M059J (cell line): ENCODE measurements around the gene PMVK. TPM values are rescaled to one million over a fixed set of nuclear protein-coding genes. Genes with fewer than 3 reads are reported as not detected.

Experiments used
- DNase-seq: peaks from one replicate; pipeline ENCODE4 v3.0.0-alpha.2; 2012; ENCODE audit warnings: low read depth
- total RNA-seq: library from RNA; depleted of rRNA; stranded (reverse); fragments of >200 nt; shearing (Covaris generic); gene quantifications from 2 replicates; pipeline ENCODE4 v1.2.3, GENCODE V29; 2014

PMVK gene
- total RNA-seq, 1 experiment from 2014 or later = 6.2 TPM

- DNase-seq = no peak
Observed at GRCh38 chr1:154951901-154952657, 15.6 kb upstream of the PMVK start.

DNA sequence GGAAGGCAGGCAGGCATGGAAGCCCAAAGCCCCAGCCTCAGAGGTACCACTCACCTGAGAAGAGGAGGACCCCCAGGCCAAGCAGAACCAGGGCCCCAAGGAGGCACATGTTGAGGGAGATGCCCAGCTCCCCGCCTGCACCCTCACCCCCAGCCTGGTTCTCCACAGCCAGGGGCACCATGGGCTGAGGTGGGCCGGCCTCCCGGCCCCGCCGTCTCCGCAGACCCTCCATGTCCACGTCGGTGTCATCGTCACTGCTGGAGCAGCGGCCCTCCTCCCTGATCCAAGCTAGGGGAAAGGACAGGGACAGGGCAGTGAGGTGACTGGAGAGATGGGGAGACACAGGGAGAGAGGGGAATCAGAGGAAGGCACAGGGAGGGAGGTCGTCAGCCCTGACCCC is 11.6 kb upstream of the PMVK start:
- no peak for DNase-seq

GRCh38 chr1:154945962-154946850 is 9.7 kb upstream of the PMVK start:
- no peak for DNase-seq

DNA sequence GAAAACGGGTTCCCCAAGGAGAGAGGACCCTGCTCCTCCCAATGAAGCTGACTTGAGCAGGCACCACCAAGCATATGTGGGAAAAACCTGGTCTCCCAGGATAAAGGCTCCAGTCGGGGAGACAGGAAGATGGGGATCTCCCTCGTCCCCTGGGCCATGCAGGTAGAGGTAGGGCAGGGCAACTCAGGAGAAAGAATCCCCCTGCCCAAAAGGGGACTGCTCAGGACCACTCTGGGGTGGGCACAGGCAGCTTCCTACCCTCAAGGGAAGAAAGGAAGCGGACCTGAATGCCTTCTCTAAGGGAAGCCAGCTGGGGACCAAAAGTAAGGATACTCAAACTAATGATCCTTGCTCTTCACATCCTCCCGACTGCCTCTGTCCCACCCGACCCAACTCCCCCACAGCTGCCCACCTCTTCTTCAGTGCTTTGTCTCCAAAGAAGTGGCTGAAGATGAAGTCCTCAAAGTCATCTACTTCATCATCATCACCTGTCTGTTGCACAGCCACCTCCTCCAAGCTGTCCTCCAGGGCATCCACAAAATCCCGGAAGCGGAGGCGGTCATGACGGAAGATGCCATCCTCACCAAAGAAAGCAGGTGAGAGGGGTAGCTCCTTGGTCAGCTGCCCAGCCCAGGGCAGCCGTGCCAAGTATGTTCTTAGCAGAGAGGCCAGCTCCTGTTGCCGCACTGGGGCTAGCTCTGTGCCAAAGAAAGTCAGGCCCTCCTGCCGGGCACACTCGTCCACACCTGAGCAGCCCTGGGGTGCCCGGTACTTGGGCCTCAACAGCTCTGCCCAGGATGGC is 8.8 kb upstream of the PMVK start:
- no peak for DNase-seq

DNA sequence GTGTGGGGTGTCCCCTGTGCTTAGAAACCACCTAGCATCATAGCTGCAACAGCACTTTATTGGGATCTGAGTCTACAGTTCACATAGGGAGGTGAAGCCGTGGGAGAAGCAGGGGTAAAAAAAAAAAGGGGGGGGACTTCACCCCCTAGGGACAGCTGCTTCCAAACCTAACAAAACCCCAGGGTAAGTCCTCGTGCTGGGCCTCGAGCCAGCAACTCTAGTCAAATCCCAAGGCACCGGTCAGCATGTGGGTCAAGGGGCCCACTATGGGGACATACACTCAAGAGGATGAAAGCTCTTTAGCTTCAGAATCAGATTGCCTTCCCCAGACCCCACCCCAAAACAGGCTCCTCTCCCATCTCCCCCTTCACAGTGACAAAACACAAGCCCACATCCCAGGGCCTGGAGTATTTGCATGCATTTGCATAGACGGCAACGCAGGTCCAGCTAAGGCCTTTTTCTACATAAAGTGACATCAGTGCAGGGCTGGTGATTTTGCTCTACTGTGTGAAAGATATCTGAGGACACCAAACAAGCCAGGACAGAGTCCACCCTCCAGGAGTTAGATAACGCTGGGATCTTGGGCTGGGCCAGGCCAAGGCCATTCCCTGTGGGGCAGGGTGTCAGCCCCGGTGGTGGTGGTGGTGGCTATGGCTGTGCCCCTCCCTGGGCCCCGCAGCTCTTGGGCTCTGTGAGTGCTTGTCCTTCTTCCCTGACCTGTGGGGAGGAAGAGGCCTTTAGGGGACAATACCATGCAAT is 8.1 kb upstream of the PMVK start:
- DNase-seq = no peak

- no peak for DNase-seq
Observed at GRCh38 chr1:154943649-154944400, 7.3 kb upstream of the PMVK start.

- DNase-seq = peak; percentile 43
Observed at GRCh38 chr1:154941333-154942013, 5.0 kb upstream of the PMVK start.

- DNase-seq = no peak
Observed at GRCh38 chr1:154940651-154941194, 4.2 kb upstream of the PMVK start.

- DNase-seq = no peak
Observed at GRCh38 chr1:154940213-154940560, 3.7 kb upstream of the PMVK start.

DNA sequence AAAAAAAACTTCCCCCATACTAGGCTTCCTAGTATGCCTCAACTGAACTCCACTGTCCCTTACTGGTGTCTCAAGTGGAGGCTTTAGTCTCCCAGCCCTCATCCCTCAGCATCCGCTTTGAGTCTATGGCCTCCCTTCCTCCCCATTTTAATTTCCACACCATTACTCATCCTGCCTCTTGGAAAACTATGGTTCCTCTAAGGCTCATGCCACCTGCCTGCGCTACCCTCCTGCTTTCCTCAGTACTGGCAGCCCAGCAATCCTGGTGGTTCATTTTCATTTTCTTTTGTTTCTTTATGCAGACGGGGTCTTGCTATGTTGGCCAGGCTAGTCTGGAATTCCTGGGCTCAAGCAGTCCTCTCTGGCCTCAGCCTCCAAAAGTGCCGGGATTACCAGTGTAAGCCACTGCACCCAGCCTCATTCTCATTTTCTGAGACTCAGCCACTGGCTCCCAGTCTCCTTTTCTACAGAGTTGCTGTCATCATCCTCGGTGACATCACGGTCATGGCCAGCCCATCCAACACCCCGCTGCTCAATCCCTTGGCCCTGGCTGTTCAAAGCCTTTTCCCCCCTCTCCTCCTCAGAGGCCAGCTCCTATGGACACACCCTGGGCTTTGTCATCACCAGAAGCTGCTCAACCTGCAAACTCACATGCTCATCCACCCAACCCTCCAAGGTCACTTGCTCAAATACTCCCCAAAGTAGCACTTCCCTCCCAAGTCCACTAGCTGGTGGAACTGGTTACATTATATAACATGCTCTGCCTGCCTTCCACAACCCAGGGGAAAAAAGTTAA is 2.3 kb upstream of the PMVK start:
- DNase-seq = no peak

- DNase-seq = no peak
Observed at GRCh38 chr1:154937988-154938386, 1.5 kb upstream of the PMVK start.

DNA sequence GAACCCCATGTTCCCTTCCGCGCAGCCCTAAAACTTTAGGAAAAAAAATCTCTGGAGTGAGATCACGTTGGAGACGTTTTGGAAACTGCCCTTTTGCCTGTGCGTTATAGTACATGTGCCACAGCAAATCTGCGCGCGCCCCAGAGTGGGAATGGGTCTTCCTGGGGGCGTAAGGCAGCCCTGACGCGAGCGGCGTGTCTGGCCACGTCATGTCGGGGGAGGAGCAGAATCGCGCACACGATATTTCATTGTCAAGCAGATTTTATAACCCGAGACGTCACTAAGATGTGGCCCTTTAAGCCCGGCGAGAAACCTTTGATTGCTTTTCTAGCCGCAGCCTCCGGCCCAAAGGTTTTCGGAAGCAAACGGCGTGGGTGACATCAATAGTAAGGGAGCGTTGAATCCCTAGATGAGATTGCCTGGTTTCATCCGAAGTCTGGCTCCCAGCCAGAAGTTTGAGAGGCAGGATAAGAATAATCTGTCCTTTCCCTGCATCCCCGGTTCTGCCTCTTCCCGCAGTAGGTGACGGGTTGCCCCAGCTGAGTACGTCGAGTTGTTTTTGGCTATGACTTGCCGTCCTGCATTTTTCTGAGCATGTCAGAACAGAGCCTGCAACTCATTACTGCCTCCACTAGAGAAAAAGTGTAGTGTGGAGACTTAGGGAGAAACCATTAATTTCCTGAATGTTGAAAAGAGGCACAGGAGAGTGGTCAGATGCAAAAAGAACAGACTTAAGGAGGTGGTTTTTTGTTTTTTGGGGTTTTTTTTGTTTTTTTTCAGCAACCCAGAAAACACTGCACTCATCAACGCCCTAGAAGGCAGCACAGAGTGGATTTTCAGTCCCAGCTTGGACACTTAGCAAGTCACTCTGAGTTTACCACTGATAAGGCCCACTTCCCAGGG is 817 bp upstream of the PMVK start:
- DNase-seq = peak; percentile 91

- no peak for DNase-seq
Observed at GRCh38 chr1:154935749-154936554, 567 bp downstream of the PMVK start.

DNA sequence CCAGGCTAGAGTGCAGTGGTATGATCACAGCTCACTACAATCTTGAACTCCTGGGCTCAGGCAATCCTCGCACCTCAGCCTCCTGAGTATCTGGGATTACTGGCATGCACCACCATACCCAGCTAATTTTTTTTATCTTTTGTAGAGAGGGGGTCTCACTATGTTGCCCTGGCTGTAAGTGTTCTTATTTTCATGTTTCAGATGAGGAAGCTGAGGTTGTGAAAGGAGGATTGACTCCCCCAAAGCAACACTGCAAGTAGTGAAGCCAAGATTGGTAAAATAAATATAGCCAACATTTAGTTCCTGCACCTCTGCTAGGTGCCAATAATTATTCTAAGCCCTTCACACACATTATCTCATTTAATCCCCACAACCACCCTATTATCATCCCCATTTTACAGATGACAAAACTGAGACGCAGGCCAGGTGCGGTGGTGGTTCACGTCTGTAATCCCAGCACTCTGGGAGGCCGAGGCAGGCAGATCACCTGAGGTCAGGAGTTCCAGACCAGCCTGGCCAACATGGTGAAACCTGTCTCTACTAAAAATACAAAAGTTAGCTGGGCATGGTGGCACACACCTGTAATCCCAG is 2.1 kb downstream of the PMVK start:
- DNase-seq = no peak

DNA sequence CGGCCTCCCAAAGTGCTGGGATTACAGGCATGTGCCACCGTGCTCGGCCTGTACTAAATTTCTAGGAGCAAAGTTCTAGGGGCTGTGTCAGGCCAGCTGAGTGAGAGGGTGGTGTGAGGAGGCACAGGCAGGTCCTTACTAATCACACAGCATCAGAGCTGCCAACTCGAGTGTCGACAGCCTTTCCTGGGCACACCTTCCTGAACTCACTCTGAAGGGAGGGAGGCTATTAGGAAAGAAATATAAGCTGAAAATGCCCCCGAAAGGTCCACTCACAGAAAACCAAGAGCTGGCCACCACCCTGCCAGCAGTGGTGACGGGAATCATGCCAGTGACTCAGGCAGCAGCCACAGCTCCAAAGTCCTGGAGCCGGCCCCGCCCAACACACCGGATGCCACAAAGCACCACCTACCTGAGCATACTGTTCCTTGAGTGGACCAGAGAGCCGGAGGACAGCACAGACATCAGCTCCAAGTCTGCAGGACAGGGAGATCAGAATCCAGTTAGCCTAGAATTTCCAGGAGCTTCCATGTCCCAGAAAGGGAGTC is 4.5 kb downstream of the PMVK start:
- DNase-seq = peak; percentile 82

GRCh38 chr1:154926201-154926600 is 10.3 kb downstream of the PMVK start:
- DNase-seq = no peak
